AG04450 (cell line): Measurements from ENCODE around the gene TMEM214. TPM values are rescaled to one million over a fixed set of nuclear protein-coding genes. Genes with fewer than 3 reads are reported as not detected.

Experiments used
- CTCF ChIA-PET: fragments of 300-600, 350-600 bp; formaldehyde crosslinking; extraction: SDS; loops from one replicate; lab custom pipeline; 2022; ENCODE audit warnings: antibody characterized with exemption, inconsistent platforms; lab: Charles Lee
- POLR2A ChIA-PET: fragments of 350-600 bp; formaldehyde crosslinking; extraction: SDS; loops from one replicate; lab custom pipeline; 2021; ENCODE audit warnings: antibody characterized with exemption, inconsistent platforms; lab: Yijun Ruan, JAX
- DNase-seq: peaks from one replicate; pipeline ENCODE4 v3.0.0-alpha.2; 2011; ENCODE audit warnings: low read depth, low spot score
- H3K27ac ChIP-seq: one replicate; pipeline ENCODE4 v1.5.1; 2012; ENCODE audit warnings: low read depth, low read length, control low read depth
- H3K27me3 ChIP-seq: one replicate; pipeline ENCODE4 v1.6.0; 2012; ENCODE audit warnings: low read length; ENCODE audit not compliant: control insufficient read depth, insufficient read depth
- H3K4me3 ChIP-seq: 2 replicates; pipeline ENCODE4 v1.5.1; 2011; ENCODE audit warnings: mild to moderate bottlenecking, low read depth, low read length, control low read depth
- H3K9me3 ChIP-seq: 2 replicates; pipeline ENCODE4 v1.5.1; 2012; ENCODE audit warnings: low read length; ENCODE audit not compliant: control insufficient read depth, insufficient read depth
- polyA plus RNA-seq: library from polyadenylated mRNA; depleted of rRNA; stranded (reverse); fragments of >200 nt; gene quantifications from 2 replicates; pipeline ENCODE4 v1.2.3, GENCODE V29; 2011
- TF ChIP-seq, protein P1 (sequence below): IDR thresholded peaks from 2 replicates; pipeline ENCODE4 v1.5.1; 2011; ENCODE audit warnings: low read depth, low read length, control low read depth, inconsistent platforms

TMEM214 gene
- polyA plus RNA-seq, 1 experiment, result 121 TPM

DNA sequence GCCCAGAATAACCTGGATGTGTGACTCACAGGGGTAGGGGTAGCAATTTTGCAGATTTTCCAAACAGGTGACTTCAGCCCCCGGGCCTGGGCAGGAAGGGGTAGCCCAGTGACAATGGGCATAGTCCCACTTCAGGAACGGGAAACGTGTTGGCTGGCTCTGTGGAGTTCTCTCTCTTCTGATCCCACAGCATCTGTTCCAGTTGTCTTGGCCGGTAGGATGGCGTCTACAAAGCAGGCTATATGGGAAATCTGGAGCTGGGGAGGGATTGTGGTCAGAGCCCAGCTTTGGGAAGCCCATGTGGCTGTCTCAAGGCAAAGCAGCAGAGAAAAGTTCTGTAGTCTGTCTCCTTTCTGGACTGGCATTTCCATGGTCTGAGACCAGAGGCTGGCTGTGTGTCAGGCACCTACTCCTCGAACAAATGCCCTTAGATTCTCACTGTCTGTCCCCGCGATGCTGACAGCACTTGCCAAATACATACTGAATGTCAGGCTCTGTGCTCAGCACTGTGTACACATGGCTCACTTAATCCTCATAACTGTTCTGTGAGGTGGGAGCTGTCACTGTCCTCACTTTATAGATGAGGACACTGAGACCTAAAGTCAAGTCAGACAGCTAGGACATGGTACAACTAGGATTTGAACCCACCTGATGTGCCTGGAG lies 17.9 kb upstream of the TMEM214 start:
- H3K4me3 ChIP-seq, result no peak overlapping the region
- H3K27me3 ChIP-seq, result no peaks in the 10 kb centered on the region
- H3K9me3 ChIP-seq, result no peaks in the 10 kb centered on the region
- TF ChIP-seq, protein P1, sequence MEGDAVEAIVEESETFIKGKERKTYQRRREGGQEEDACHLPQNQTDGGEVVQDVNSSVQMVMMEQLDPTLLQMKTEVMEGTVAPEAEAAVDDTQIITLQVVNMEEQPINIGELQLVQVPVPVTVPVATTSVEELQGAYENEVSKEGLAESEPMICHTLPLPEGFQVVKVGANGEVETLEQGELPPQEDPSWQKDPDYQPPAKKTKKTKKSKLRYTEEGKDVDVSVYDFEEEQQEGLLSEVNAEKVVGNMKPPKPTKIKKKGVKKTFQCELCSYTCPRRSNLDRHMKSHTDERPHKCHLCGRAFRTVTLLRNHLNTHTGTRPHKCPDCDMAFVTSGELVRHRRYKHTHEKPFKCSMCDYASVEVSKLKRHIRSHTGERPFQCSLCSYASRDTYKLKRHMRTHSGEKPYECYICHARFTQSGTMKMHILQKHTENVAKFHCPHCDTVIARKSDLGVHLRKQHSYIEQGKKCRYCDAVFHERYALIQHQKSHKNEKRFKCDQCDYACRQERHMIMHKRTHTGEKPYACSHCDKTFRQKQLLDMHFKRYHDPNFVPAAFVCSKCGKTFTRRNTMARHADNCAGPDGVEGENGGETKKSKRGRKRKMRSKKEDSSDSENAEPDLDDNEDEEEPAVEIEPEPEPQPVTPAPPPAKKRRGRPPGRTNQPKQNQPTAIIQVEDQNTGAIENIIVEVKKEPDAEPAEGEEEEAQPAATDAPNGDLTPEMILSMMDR, result no peak
- POLR2A ChIA-PET, result interaction anchor here (2.8 kb wide), 1 partner anchor 53 kb away, joined by 20 read pairs; no protein-coding TSS in a partner anchor
- H3K27ac ChIP-seq, result peak overlapping the region; percentile 47
- DNase-seq, result no peak
- CTCF ChIA-PET, result interaction anchor here (2.6 to 6.4 kb wide), 3 partner anchors 39 to 170 kb away, joined by 13 to 250 read pairs (median 147); partner anchors contain the start of gene DPYSL5

GRCh38 chr2:27016801-27017325 lies 15.9 kb upstream of the TMEM214 start:
- H3K9me3 ChIP-seq, result no peaks in the 10 kb centered on the region
- TF ChIP-seq, protein P1, result peak; percentile 77
- ChIA-PET POLR2A (interaction anchor here (1.0 to 2.8 kb wide), 3 partner anchors 34 to 171 kb away, joined by 4 to 20 read pairs (median 12); partner anchors contain the start of gene AGBL5), CTCF (interaction anchor here (0.5 to 6.4 kb wide), 42 partner anchors 8 to 412 kb away, joined by 3 to 250 read pairs (median 4); partner anchors contain the start of genes DPYSL5 and TMEM214)
- peak; percentile 47 for DNase-seq
- H3K27me3 ChIP-seq, result no peaks in the 10 kb centered on the region
- H3K27ac ChIP-seq, result peak overlapping the region; percentile 47
- H3K4me3 ChIP-seq, result no peak overlapping the region

DNA sequence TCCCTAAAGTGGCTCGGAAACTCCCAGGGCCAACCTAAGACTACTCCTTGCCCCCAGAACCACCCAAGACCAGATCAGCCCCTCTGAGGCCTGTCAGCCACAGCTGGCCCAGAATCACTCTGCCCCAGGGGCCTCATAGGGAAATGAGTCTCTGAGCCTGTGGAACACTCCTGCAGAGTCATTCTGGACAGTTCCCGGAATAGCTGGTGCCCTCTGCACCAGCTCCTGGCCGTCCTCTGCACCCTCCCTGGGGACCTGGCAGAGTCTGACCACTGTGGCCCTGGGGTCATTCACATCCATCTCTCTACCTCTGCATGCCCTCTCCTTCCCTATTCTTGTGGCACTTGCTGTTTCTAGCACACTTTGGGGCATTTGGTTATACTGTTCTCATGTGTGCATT lies 14.6 kb upstream of the TMEM214 start:
- ChIA-PET POLR2A (no interaction called here), CTCF (interaction anchor here (0.6 to 6.4 kb wide), 5 partner anchors 50 to 755 kb away, joined by 3 to 250 read pairs (median 14); partner anchors contain the start of gene DPYSL5)
- H3K27ac ChIP-seq, result no peak overlapping the region
- no peak overlapping the region for H3K4me3 ChIP-seq
- no peaks in the 10 kb centered on the region for H3K27me3 ChIP-seq
- no peak for DNase-seq
- TF ChIP-seq, protein P1, result no peak
- no peaks in the 10 kb centered on the region for H3K9me3 ChIP-seq

DNA sequence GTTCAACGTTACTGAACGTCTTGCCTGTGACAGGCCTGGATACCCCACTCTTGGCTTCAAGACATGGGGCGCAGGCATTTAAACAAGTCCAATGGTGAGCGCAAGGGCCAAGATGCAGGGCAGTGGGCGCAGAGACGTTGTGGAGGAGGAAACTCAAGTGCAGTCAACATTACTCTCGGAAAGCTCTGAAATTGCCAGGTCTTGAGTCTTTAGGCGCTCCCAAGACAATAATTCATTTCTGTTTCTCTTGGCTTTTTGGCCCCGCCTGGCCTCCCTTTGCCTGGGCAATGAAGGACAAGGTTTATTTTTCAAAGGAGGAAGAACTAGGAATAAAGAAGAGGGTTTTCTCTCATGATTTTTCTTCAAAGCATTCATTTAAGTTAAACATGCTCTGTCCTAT lies 13.3 kb upstream of the TMEM214 start:
- H3K27me3 ChIP-seq, result no peaks in the 10 kb centered on the region
- no peak overlapping the region for H3K4me3 ChIP-seq
- no peaks in the 10 kb centered on the region for H3K9me3 ChIP-seq
- CTCF ChIA-PET, result interaction anchor here (0.7 to 6.4 kb wide), 4 partner anchors 57 to 441 kb away, joined by 3 to 250 read pairs (median 76); partner anchors contain the start of gene DPYSL5
- DNase-seq, result no peak
- TF ChIP-seq, protein P1, result no peak
- POLR2A ChIA-PET, result no interaction called here
- H3K27ac ChIP-seq, result no peak overlapping the region
